Testis (tissue), 3 donors: ENCODE results near the gene MARCHF7. TPM values are rescaled to one million over a fixed set of nuclear protein-coding genes. Genes with fewer than 3 reads are reported as not detected.

Experiments
- DNase-seq: peaks from one replicate; pipeline ENCODE4 v3.0.0-alpha.2; 2019
- H3K27ac ChIP-seq, 2 donors: fragments of 200-600 bp; sonication (generic); one replicate each; pipeline ENCODE4 v1.5.1; 2019
- H3K27me3 ChIP-seq: fragments of 200-600 bp; sonication (generic); one replicate; pipeline ENCODE4 v1.5.1; 2019
- H3K36me3 ChIP-seq: fragments of 200-600 bp; sonication (generic); one replicate; pipeline ENCODE4 v1.5.1; 2017; ENCODE audit warnings: low read depth; ENCODE audit errors: missing control alignments
- H3K4me1 ChIP-seq: fragments of 200-600 bp; sonication (generic); one replicate; pipeline ENCODE4 v1.5.1; 2019
- H3K4me3 ChIP-seq, 2 donors: fragments of 200-600 bp; sonication (generic); one replicate each; pipeline ENCODE4 v1.5.1; 2017 to 2019
- H3K9me3 ChIP-seq: fragments of 200-600 bp; sonication (generic); one replicate; pipeline ENCODE4 v1.5.1; 2017
- POLR2A ChIP-seq: fragments of 450-650 bp; IDR thresholded peaks from one replicate; pipeline ENCODE4 v1.6.1; 2017; ENCODE audit warnings: antibody characterized with exemption, mild to moderate bottlenecking, moderate library complexity
- WGBS, 2 donors: methylation state at CpG; one replicate each; pipeline ENCODE4 v1.1.5; 2018; 5-methylcytosine and 5-hydroxymethylcytosine counted together
- intact Hi-C: fragments of 100-400 bp; cut with DNase I; formaldehyde crosslinking; loops from one replicate; pipeline ENCODE4 v1.15.1; 2023; ENCODE audit warnings: low total_unique reads
- polyA plus RNA-seq: library from polyadenylated mRNA; stranded (reverse); fragments of 350-450 nt; fragmentation: Illumina TruSeq; extraction: RNeasy Lipid Tissue Mini Kit (QIAGEN cat#74804); gene quantifications from one replicate; pipeline ENCODE4 v1.2.3, GENCODE V29; 2014; ENCODE audit warnings: low read depth, low replicate concordance; ENCODE audit not compliant: insufficient read depth
- total RNA-seq, 2 donors: library from RNA; depleted of rRNA; stranded (reverse); fragments of >200 nt; gene quantifications; one replicate each; pipeline ENCODE4 v1.2.3, GENCODE V29; 2016
- TF ChIP-seq, protein P1 (sequence below), 3 experiments: fragments of 450-650 bp in 2 of 3; fragments of 200-600 bp in 1 of 3; sonication (generic) in 1 of 3; IDR thresholded peaks; one replicate each; pipeline ENCODE4 v1.5.1; 2016 to 2019; ENCODE audit warnings: antibody characterized with exemption in 3 of 3, mild to moderate bottlenecking in 2 of 3, moderate library complexity in 1 of 3

The MARCHF7 gene
- total and polyA plus RNA-seq, 3 donors from 2014 or later, result 89.4 to 115 (median 97.8) TPM

DNA sequence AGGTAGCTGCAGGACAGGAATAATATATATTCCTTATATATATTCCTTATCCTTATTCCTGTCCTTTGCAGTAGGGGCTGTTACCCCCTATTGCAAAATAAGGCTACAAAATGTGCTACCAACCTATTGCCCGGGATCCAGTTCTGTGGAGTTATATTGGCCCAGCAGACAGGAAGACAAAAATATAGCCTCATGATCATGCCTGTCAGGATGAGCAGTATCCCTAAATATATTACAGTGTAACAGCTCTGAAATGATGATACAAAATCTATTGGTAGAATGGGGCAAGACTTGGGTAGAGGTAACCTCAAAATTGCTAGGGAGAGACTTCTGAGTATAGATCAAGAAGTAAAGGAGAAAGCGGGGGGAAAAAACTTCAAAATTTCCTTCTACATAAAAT lies 31.6 kb upstream of the MARCHF7 start:
- no peak overlapping the region for H3K4me3 ChIP-seq
- no peaks in the 10 kb centered on the region for H3K9me3 ChIP-seq
- no peaks in the 10 kb centered on the region for H3K4me1 ChIP-seq
- no peak for DNase-seq
- 96 to 97% methylated on average over 2 of the region's 2 CpGs for WGBS, 2 donors
- TF ChIP-seq, protein P1, sequence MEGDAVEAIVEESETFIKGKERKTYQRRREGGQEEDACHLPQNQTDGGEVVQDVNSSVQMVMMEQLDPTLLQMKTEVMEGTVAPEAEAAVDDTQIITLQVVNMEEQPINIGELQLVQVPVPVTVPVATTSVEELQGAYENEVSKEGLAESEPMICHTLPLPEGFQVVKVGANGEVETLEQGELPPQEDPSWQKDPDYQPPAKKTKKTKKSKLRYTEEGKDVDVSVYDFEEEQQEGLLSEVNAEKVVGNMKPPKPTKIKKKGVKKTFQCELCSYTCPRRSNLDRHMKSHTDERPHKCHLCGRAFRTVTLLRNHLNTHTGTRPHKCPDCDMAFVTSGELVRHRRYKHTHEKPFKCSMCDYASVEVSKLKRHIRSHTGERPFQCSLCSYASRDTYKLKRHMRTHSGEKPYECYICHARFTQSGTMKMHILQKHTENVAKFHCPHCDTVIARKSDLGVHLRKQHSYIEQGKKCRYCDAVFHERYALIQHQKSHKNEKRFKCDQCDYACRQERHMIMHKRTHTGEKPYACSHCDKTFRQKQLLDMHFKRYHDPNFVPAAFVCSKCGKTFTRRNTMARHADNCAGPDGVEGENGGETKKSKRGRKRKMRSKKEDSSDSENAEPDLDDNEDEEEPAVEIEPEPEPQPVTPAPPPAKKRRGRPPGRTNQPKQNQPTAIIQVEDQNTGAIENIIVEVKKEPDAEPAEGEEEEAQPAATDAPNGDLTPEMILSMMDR (IDR thresholded peaks at IDR 0.05), result no peak
- TF ChIP-seq POLR2A, result no peak
- H3K27ac ChIP-seq, result no peak overlapping the region
- no peaks in the 10 kb centered on the region for H3K36me3 ChIP-seq
- no peaks in the 10 kb centered on the region for H3K27me3 ChIP-seq
- intact Hi-C loops, result no loop called here

DNA sequence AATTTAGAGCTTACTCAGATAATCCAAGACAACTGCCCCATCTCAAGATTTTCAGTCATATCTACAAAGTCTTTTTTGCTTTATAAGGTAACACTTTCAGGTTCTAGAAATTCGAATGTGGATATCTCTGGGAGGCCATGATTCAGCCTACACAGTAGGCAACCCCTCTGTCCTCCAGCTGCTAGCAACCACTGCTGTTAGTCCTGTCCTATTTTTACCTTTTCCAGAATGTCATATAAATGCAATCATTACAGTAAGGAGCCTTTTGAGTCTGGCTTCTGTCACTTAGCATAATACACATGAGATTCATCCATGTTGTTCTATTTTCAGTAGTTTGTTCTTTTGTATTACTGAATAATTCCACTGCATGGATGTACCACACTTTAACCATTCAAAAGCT lies 28.5 kb upstream of the MARCHF7 start:
- H3K9me3 ChIP-seq, result no peaks in the 10 kb centered on the region
- no peak overlapping the region for H3K27ac ChIP-seq
- no peak for DNase-seq
- H3K4me3 ChIP-seq, result no peak overlapping the region
- H3K36me3 ChIP-seq, result no peaks in the 10 kb centered on the region
- no peaks in the 10 kb centered on the region for H3K4me1 ChIP-seq
- intact Hi-C loops, result no loop called here
- 67 to 69% methylated on average over 1 of the region's 1 CpG for WGBS, 2 donors
- TF ChIP-seq, protein P1 (IDR thresholded peaks at IDR 0.05), result no peak
- no peak for TF ChIP-seq POLR2A
- no peaks in the 10 kb centered on the region for H3K27me3 ChIP-seq

DNA sequence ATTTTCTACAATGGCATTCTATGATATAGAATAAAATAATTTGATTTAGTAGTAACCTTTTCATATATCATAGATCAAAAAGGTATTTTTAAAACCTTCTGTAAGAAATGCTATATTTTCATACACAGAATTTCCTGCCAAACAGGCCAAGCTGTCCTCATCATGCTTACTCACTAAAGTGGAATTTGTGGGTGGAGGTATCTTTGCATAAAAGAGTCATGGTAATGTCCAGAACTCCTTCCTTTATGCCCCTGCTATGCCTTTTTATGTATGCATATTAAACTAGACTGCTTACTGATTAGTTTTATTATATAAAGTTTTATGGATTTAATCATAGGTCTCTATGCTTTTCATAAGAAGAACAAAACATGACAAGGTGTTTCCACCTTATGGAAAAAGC lies 27.5 kb upstream of the MARCHF7 start:
- Histone ChIP-seq H3K4me3 (no peak overlapping the region), H3K4me1 (no peaks in the 10 kb centered on the region), H3K27ac (no peak overlapping the region), H3K9me3 (no peaks in the 10 kb centered on the region), H3K36me3 (no peaks in the 10 kb centered on the region), H3K27me3 (no peaks in the 10 kb centered on the region)
- TF ChIP-seq, protein P1 (IDR thresholded peaks at IDR 0.05), result no peak
- no peak for TF ChIP-seq POLR2A
- intact Hi-C loops, result no loop called here
- DNase-seq, result no peak

DNA sequence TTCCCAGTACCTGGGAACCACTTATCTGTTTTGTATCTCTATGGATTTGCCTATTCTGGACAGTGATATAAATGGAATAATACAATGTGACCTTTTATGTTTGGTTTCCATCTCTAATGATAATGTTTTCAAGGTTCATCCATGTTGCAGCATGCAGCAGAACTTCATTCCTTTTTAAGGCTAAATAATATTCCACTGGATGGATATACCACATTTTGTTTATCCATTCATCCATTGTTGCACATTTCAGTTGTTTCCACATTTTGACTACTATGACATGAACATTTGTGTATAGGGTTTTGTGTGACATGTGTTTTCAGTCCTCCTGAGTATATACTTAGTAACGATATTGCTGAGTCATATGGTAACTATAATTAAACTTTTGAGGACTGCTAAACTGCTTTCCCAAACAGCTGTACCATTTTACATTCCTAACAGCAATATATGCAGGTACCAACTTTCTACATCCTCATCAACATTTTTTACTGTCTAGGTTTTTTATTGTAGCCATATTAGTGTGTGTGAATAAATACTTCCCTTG lies 17.7 kb upstream of the MARCHF7 start:
- no peak for TF ChIP-seq POLR2A
- TF ChIP-seq, protein P1 (IDR thresholded peaks at IDR 0.05), result no peak
- H3K4me1 ChIP-seq, result no peaks in the 10 kb centered on the region
- no peak overlapping the region for H3K4me3 ChIP-seq
- DNase-seq, result no peak
- H3K27ac ChIP-seq, result no peak overlapping the region
- intact Hi-C loops, result no loop called here
- no peaks in the 10 kb centered on the region for H3K36me3 ChIP-seq
- 83 to 95% methylated on average over 1 of the region's 1 CpG for WGBS, 2 donors
- no peaks in the 10 kb centered on the region for H3K9me3 ChIP-seq
- H3K27me3 ChIP-seq, result no peaks in the 10 kb centered on the region

DNA sequence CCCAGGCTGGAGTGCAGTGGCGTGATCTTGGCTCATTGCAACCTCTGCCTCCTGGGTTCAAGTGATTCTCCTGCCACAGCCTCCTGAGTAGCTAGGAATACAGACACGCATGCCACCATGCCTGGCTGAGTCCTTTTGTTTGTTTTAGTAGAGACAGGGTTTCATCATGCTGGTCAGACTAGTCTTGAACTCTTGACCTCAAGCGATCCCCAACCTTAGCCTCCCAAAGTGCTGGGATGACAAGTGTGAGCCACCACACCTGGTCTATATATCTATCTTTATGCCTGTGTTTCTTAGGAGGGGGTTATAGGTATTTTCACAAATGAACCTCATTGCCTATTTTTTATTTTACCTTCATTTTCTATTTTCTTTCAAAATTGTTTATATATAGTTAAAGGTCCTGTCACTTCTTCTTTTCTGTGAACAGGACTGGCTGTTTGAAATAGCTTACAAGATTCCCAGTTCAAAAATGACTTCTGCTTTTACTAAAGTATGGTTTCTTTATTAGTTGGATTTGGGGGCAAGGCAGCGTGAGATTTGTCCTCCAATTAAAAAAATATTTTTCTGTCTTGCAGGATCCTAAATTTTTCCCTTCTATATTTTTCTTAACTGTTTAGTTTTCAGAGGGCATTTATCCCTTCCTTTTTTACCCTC lies 16.4 kb upstream of the MARCHF7 start:
- intact Hi-C loops, result no loop called here
- no peaks in the 10 kb centered on the region for H3K36me3 ChIP-seq
- DNase-seq, result no peak
- H3K4me3 ChIP-seq, result no peak overlapping the region
- WGBS, 2 donors, result 90 to 93% methylated on average over 4 of the region's 4 CpGs
- no peaks in the 10 kb centered on the region for H3K9me3 ChIP-seq
- no peaks in the 10 kb centered on the region for H3K4me1 ChIP-seq
- H3K27ac ChIP-seq, result no peak overlapping the region
- no peak for TF ChIP-seq POLR2A
- TF ChIP-seq, protein P1 (IDR thresholded peaks at IDR 0.05), result no peak
- H3K27me3 ChIP-seq, result no peaks in the 10 kb centered on the region
